ENCODE data around the gene KRT3.

KRT3 gene

DNA sequence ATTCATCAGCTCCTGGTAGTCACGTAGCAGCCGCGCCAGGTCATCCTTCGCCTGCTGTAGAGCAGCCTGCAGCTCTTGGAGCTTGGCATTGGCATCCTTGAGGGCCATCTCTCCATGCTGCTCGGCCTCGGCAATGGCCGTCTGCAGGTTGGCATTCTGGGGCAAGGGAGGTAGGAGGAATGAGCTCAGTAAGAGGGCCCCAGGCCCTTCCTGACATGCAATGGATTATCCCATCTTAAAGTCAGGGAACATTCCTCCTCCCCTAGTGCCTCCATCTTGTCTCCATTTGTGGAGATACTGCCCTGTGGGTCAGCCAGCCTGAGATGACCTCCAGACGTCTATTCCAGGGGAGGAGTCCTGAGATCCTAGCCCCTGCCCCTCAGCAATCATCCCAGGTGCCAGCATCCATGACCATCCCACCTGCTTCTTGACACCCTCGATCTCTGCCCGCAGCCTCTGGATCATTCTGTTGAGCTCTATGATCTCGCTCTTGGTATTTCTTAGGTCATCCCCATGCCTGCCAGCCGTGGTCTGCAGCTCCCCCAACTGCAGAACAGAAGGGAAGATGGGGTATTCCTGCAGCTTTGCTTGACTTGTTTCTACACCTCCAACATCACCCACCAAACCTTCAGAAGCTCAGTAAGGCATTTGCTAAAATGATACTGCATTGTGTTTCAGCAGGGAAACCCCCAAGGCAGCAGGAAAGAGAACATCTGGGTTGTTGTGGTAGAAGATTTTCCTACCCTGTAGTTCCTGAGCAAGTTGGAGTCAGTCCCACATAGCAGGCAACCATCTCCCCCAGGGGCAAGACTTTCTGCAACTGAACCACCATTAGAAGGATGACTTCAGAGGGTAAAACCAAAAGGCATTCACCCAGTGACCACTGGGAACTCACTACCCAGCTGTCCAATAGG, 4.4 kb downstream of the KRT3 start:
- peak; percentile 32 for DNase-seq (ENCODE audit: low read depth)
- TF ChIP-seq CTCF (conservative IDR thresholded peaks at IDR 0.05; ENCODE audit: low read length), result no peak
- H3K4me3 ChIP-seq (ENCODE audit: low read length), result no peak overlapping the region

DNA sequence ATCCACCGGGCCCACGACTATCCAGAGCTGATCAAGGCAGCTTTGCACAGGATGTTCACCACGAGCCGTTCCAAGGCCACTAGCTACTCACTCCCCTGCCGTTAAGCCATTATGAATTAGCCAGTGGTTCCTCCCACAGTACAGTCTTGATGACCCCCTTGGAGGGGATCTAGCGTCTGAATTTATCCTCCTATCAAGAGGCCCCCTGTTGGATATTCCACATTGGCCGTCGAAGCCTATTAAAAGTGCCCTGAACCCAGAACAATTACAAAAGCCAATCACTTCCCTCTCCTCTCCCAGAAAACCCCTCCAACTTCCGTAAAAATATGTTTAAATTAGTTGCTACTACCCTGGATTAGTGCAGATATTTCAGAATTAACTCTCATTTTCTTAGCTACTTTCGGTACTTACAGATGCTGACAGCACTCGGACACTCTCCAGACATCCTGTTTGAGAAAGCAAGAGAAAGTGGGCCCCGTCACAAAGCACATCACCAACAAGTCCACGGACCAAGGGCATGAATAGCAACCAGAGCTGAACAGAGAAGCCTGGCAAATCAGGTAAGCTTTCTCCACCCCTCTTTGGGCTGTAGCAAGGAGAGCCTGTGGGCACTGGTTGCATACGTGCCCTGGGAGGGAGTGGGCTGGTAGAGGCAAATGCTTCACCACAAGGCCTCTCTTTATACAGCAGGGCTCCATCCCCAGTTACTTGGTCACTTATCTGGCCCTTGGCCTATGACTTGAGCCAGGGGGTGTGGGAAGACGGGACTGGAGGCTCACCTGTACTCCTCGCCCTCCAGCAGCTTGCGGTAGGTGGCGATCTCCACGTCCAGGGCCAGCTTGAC, 5.3 kb downstream of the KRT3 start:
- TF ChIP-seq CTCF (conservative IDR thresholded peaks at IDR 0.05; ENCODE audit: low read length), result no peak
- DNase-seq (ENCODE audit: low read depth), result no peak
- H3K4me3 ChIP-seq (ENCODE audit: low read length), result no peak overlapping the region

GRCh38 chr12:52789637-52790426, 6.1 kb downstream of the KRT3 start:
- TF ChIP-seq CTCF (conservative IDR thresholded peaks at IDR 0.05; ENCODE audit: low read length), result no peak
- DNase-seq (ENCODE audit: low read depth), result no peak
- no peak overlapping the region for H3K4me3 ChIP-seq (ENCODE audit: low read length)

DNA sequence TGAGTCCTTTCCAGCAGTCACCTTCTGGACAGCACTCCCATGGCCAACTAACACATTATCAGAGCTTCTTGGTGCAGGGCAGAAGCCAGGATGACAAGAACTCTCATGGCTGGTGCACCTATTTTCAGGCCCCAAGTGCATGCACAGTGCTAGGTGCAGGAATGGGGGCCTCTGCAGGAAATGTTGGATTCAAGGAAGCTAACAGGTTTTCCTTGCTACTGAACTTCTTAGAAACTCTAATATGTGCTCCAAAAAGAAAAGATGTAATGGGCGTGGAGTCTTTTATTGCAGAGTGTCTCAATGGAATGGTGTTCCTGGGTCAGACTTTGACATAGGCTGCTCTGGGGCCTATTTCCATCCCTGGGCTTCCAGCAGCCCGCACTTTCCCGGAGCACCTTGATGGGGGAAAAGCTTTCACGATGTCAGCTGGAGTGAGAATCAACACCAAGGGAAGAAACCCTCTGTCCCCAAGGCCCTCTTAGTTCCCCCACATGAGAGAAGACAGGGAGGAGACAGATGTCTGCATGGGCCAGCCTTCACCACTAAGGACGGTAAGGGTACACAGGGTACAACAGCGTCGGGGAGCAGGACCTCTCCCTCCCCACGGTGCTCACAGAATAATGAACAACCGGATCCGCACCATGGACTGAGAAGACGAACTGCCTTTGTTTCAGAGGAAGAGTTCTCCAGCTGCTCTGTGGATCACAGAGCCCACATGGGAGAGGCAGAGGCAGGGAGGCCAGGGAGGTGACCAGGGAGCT, 6.9 kb downstream of the KRT3 start:
- DNase-seq (ENCODE audit: low read depth), result no peak
- H3K4me3 ChIP-seq (ENCODE audit: low read length), result no peak overlapping the region
- TF ChIP-seq CTCF (conservative IDR thresholded peaks at IDR 0.05; ENCODE audit: low read length), result no peak

- TF ChIP-seq CTCF (conservative IDR thresholded peaks at IDR 0.05; ENCODE audit: low read length), result no peak
- H3K4me3 ChIP-seq (ENCODE audit: low read length), result no peak overlapping the region
- no peak for DNase-seq (ENCODE audit: low read depth)
Observed at GRCh38 chr12:52788192-52788875, 7.6 kb downstream of the KRT3 start.
